ENCODE measurements around the gene GPC6.

Gene GPC6

DNA sequence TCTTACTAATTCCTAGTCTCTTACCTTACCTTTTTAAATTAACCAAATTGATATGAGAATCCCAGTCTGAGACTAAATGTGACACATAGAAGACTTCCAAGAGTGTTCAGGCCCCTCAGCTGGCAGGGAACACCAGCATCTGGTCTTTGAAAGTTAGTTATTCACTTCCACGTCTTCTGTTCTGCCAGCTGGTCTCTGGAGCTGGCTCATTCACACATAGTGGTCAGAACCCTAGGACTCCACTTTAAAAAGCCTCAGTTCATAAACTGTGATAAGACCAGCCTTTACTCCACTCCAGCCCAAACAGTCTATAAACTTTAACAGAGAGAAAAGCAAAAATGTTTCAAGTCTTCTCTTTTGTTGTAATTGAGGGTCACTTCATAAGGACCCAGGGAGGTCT lies 989.9 kb downstream of the GPC6 start:
- no peaks in the 10 kb centered on the region for H3K9me3 Mint-ChIP-seq
- no peaks in the 10 kb centered on the region for H3K4me1 Mint-ChIP-seq
- H3K27me3 Mint-ChIP-seq, result no peaks in the 10 kb centered on the region
- no peak for DNase-seq
- H3K4me3 Mint-ChIP-seq, result no peak overlapping the region
- ATAC-seq, result no peak
- no peak overlapping the region for H3K27ac Mint-ChIP-seq

DNA sequence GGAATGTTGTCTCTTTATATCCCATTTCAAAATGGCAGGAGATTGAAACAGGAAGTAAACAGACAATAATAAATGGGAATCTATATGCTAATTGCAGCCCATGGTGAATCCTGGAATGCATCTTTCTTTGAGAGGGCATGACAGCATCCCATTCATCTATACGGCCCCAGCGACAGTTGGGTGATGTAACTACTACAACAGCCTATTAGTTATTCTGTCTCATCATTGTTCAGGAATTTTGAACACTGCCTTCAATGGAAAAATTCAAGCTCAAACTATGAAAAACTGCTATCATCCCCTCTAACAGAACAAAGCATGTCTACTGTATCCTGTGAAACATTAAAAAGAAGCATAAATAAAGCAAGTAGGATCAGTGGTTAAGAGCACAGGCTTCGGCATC lies 990.8 kb downstream of the GPC6 start:
- no peak overlapping the region for H3K27ac Mint-ChIP-seq
- no peak overlapping the region for H3K4me3 Mint-ChIP-seq
- no peaks in the 10 kb centered on the region for H3K4me1 Mint-ChIP-seq
- ATAC-seq, result no peak
- DNase-seq, result no peak
- H3K9me3 Mint-ChIP-seq, result no peaks in the 10 kb centered on the region
- H3K27me3 Mint-ChIP-seq, result no peaks in the 10 kb centered on the region

DNA sequence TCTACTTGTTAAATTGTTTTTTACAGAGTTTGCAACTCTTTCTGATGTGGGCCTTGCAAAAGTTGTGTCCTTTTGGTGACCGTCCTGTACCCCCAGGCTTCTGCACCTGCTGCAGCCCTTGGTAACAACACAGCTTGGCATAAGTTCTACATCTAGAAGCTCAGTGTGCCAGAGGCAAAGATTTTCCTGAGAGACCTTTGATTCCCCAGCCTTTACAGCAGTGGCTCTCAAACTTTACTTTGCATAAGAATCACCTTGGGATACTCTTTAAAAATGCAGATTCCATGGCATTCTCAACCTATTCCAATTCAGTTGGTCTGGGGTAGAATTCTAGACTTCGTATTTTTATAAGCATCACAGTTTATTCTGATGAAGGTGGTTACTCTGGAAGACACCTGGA lies 991.9 kb downstream of the GPC6 start:
- DNase-seq, result no peak
- no peaks in the 10 kb centered on the region for H3K4me1 Mint-ChIP-seq
- no peak overlapping the region for H3K27ac Mint-ChIP-seq
- no peaks in the 10 kb centered on the region for H3K9me3 Mint-ChIP-seq
- H3K27me3 Mint-ChIP-seq, result no peaks in the 10 kb centered on the region
- ATAC-seq, result no peak
- no peak overlapping the region for H3K4me3 Mint-ChIP-seq

DNA sequence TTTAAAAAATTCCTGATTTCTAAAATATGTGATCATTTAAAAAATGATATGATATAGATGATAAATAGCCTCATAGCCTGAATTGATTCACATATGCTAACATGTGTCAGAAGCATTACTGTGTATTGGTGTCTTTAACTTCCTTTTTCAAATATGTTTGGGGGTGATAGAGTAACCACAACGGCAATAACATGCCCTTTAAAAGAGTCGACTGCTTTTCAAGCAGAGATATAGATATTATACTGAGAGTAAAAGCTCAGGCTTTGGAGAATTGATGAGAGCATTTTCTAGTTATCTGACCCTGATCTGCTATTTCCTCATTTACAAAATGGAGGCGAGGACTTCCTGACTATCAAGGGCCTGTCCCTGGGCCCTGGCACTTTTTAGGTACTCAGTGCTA lies 992.3 kb downstream of the GPC6 start:
- Mint-ChIP-seq H3K9me3 (no peaks in the 10 kb centered on the region), H3K4me1 (no peaks in the 10 kb centered on the region), H3K27ac (no peak overlapping the region), H3K27me3 (no peaks in the 10 kb centered on the region), H3K4me3 (no peak overlapping the region)
- ATAC-seq (no peak), DNase-seq (no peak)

DNA sequence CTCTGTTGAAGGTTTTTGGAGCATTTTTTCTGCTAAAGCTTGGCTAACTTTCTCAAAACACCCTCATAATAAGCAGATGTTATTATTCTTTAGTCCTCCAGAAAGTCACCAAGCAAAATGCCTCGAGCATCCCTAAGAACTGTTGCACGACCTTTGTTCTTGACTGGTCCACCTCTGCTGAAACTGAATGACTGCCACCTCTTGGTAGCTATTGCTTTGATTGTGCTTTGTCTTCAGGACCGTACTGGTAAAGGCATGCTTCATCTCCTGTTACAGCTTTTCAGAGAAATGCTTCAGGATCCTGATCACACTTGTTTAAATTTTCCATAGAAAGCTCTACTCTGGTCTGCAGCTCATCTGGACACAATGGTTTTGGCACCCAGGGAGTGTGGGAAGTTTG lies 998.1 kb downstream of the GPC6 start:
- no peak for DNase-seq
- Mint-ChIP-seq H3K27ac (no peak overlapping the region), H3K4me1 (no peaks in the 10 kb centered on the region), H3K9me3 (no peaks in the 10 kb centered on the region), H3K4me3 (no peak overlapping the region), H3K27me3 (no peaks in the 10 kb centered on the region)
- ATAC-seq, result no peak

DNA sequence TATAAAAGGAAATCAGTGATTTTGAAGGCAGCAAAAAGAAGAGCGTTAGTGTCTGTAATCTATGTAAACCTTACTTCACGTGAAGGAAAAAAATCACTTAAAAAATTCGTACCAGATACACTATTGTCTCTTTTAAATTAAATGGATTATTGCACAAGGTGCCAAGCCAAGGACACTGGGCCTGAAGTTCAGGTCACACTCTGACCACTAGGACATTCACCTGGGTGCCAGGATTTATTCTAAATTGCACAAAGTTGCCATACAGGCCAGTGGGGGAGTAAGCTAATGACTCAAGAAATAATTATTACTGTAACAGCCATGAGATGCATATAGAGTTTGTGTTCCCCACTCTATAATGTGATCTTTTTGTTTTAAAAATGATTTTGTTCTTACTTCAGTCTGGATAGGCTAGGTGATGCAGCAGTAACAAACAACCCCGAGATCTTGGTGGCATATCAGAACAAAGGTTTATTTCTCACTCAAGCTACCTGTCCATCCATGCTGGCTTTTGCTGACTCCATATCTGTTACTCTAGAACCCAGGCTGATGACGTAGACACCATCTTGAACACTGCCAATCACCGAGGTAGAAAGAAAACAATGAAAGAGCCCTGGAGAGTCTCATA lies 1000.8 kb downstream of the GPC6 start:
- Mint-ChIP-seq H3K27me3 (no peaks in the 10 kb centered on the region), H3K4me1 (no peaks in the 10 kb centered on the region), H3K27ac (no peak overlapping the region), H3K4me3 (no peak overlapping the region), H3K9me3 (no peaks in the 10 kb centered on the region)
- ATAC-seq (no peak), DNase-seq (no peak)

DNA sequence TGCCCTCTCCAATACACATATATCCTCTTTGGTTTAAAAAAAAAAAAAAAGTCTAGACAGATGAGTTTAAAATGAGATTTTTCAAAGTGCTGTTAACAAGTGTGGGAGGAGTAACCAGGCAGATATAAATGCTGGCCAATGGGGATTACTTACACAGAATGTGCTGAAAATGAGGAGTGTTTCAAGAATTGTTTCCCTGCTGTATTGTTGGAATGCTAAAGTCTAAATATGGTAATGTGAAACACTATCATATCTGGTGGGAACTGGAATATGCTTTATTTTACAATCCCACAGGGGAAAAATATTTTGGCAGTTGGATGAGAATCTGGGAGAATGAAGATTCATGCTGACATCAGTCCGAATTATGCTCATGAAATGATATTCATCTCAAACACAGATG lies 1002.2 kb downstream of the GPC6 start:
- H3K4me3 Mint-ChIP-seq, result no peak overlapping the region
- no peaks in the 10 kb centered on the region for H3K27me3 Mint-ChIP-seq
- DNase-seq (no peak), ATAC-seq (no peak)
- no peaks in the 10 kb centered on the region for H3K4me1 Mint-ChIP-seq
- H3K9me3 Mint-ChIP-seq, result no peaks in the 10 kb centered on the region
- H3K27ac Mint-ChIP-seq, result no peak overlapping the region

DNA sequence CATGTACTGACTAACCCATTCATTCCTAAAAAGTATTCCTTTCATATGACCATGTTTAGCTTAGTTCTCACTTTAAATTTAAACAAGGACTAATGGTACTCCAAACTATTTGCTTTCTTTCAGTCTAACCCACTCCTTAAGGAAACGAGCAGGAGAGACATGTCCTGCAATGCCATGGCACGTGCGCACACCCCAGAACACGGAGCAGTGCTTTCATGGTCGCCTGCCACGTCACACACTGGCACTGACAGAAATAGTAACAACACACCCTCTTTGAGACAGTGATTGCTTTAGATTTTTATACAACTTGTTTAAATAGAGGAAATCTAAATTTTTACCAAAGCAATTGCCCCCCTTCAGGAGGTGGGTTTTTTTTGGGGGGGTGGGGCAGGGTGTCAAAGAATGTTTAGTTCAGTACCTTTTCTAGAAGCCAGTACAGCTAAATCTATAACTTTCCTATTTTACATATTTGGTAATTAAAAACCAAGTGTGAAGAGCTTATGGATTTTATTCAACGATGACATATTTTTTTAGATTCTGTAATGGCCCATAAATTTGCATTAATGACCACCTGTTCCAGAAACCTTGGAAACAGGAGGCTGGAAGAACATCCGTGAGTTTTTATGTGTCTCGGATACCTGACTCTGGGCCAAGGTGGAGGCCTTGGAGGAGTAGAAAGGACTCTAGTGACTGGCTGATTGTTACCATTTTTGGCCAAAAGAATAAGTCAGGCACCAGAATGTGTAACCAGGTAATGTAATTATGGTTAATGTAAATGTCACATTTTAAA lies 1005.7 kb downstream of the GPC6 start:
- H3K4me3 Mint-ChIP-seq, result no peak overlapping the region
- DNase-seq (no peak), ATAC-seq (no peak)
- no peaks in the 10 kb centered on the region for H3K9me3 Mint-ChIP-seq
- no peak overlapping the region for H3K27ac Mint-ChIP-seq
- no peaks in the 10 kb centered on the region for H3K27me3 Mint-ChIP-seq
- H3K4me1 Mint-ChIP-seq, result peaks cover 13% of the 10 kb centered on the region

DNA sequence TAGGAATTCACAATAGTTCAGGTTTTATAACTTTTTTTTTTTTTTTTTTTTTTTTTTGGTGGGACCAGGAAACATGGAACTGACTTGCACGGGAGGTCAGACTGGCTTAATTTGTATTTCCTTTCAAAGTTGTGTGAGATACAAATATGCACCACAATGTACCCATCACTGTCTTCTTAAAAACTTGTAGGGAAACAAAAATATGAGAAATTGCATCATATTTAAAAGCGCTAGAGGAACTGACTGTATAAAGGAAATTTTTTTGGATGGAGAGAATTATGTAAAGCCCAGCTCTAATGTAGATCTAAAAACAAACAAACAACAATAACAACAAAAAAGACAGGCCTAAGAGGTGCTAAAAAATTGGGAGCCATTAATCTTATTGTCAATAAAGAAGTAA lies 1006.3 kb downstream of the GPC6 start:
- Mint-ChIP-seq H3K27me3 (no peaks in the 10 kb centered on the region), H3K27ac (no peak overlapping the region), H3K9me3 (no peaks in the 10 kb centered on the region), H3K4me1 (peaks cover 19% of the 10 kb centered on the region), H3K4me3 (no peak overlapping the region)
- DNase-seq, result no peak
- no peak for ATAC-seq

DNA sequence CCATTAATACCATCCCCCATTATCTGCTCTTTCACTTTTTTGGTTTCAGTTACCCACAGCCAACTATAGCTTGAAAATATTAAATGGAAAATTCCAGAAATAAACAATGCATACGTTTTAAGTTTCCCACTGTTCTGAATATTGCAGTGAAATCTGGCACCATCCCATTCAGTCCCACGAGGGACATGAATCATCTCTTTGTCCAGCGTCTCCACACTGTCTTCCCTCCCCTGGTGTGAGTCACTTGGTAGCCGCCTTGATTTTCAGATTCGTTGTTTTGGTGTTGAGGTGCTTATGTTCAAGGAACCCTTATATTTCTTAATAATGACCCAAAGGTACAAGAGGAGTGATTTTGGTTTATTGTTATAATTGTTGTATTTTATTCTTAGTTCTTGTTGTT lies 1006.8 kb downstream of the GPC6 start:
- Mint-ChIP-seq H3K27ac (no peak overlapping the region), H3K9me3 (no peaks in the 10 kb centered on the region), H3K4me3 (no peak overlapping the region), H3K27me3 (no peaks in the 10 kb centered on the region), H3K4me1 (peaks cover 24% of the 10 kb centered on the region)
- ATAC-seq (no peak), DNase-seq (no peak)

DNA sequence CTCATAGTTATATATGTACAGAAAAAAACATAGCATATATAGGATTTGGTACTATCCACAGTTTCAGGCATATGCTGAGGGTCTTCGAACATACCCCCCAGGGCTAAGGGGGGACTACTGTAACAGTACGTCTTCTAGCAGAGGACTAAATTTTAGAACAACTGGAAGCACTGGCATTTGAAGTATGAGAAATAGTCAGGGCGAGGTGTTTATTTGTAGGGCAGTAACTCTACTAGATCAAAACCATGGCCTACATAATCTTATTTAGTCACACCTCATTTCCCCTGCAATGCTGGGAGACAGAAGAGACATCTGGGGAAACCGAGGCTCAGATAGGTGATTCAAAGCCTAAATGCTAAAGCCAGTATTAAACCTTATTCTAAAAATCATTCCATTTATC lies 1007.2 kb downstream of the GPC6 start:
- ATAC-seq (no peak), DNase-seq (no peak)
- H3K4me3 Mint-ChIP-seq, result no peak overlapping the region
- no peaks in the 10 kb centered on the region for H3K27me3 Mint-ChIP-seq
- no peak overlapping the region for H3K27ac Mint-ChIP-seq
- H3K9me3 Mint-ChIP-seq, result no peaks in the 10 kb centered on the region
- H3K4me1 Mint-ChIP-seq, result peaks cover 28% of the 10 kb centered on the region

DNA sequence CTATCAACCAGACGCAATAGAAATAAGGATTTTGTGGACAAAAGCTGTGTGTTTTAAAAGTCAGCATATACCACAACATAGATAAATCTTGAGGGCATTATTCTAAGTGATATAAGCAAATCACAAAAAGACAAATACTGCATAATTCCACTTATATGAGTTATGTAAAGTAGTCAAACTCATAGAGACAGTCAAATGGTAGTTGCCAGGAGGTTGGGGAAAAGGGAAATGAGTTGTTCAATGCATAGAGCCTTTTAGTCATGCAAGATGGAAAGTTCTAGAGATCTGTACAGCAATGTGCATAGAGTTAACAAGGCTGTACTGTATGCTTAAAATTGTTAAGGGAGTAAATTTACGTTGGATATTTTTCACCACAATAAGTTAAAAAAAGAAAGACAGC lies 1008.1 kb downstream of the GPC6 start:
- no peak overlapping the region for H3K4me3 Mint-ChIP-seq
- DNase-seq (no peak), ATAC-seq (no peak)
- peaks cover 37% of the 10 kb centered on the region for H3K4me1 Mint-ChIP-seq
- H3K9me3 Mint-ChIP-seq, result no peaks in the 10 kb centered on the region
- H3K27ac Mint-ChIP-seq, result no peak overlapping the region
- no peaks in the 10 kb centered on the region for H3K27me3 Mint-ChIP-seq

DNA sequence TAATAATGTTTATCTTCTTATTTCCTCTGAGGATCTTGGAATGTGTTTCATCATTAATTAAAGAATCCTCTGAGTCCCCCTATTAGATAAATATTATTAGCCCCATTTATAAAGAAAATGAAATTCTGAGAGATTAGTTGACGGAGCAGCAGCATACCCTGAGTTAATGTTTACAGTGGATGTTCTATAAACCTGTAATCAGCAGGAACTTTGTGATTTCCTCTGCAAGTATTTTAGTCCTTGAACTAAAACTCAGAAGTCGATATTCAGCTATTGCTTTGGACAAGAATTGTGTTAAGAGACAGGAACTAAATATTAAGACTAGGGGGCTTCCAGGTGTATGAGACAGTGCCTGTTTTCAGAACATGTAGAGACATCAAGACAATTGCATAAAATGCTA lies 1009.5 kb downstream of the GPC6 start:
- DNase-seq (no peak), ATAC-seq (no peak)
- Mint-ChIP-seq H3K9me3 (no peaks in the 10 kb centered on the region), H3K4me1 (peaks cover 40% of the 10 kb centered on the region), H3K27me3 (no peaks in the 10 kb centered on the region), H3K27ac (no peak overlapping the region), H3K4me3 (peak overlapping the region; percentile 11 to 62)

DNA sequence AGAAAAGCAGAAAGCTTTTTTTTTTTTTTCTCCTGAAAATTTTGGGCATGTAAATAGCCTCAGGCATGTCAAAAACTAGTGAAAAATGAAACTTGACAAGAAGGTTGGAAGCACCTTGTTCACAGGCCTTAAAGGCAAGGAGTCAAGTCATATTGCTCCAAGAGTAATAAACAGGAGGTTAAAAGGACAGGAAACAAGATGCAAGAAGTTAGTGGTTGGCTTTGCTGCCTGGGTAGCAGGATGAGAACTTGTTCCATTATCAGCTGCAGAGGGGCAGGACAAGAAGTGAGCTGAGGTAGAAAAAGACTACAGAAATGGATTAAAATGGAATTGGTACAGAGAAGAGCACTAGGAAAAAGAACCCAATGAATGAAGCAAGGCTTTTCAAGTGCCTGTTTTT lies 1010.3 kb downstream of the GPC6 start:
- Mint-ChIP-seq H3K9me3 (no peaks in the 10 kb centered on the region), H3K27me3 (no peaks in the 10 kb centered on the region), H3K27ac (peak overlapping the region; percentile 22 to 29), H3K4me1 (peaks cover 40% of the 10 kb centered on the region), H3K4me3 (peak overlapping the region in 1 of 2 donors; percentile 7)
- ATAC-seq, result peak; percentile 82
- DNase-seq, result peak in 1 of 2 donors; percentile 18

DNA sequence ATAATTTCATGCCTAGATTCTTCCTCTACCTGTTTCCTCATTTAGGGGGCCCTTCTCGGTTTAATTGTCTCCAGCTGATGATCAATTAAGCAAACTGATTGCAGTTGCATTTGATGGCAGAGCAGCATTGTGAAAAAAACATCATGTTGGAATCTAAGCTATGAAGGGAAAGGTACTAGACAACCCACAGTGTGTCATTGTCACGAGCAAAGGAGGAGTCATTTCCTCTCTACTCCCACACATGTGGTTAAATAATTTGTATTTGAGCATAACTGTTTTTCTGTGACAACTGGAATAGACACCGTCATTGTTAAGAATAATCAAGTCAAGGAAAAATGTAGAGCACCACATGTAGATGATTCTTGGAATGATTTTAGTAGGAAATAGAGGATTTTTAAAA lies 1012.5 kb downstream of the GPC6 start:
- DNase-seq (peak; percentile 15 to 16), ATAC-seq (peak; percentile 86)
- H3K4me1 Mint-ChIP-seq, result peaks cover 40% of the 10 kb centered on the region
- H3K4me3 Mint-ChIP-seq, result peak overlapping the region in 1 of 2 donors; percentile 38
- H3K27ac Mint-ChIP-seq, result peak overlapping the region in 1 of 2 donors; percentile 45
- H3K27me3 Mint-ChIP-seq, result no peaks in the 10 kb centered on the region
- H3K9me3 Mint-ChIP-seq, result no peaks in the 10 kb centered on the region

DNA sequence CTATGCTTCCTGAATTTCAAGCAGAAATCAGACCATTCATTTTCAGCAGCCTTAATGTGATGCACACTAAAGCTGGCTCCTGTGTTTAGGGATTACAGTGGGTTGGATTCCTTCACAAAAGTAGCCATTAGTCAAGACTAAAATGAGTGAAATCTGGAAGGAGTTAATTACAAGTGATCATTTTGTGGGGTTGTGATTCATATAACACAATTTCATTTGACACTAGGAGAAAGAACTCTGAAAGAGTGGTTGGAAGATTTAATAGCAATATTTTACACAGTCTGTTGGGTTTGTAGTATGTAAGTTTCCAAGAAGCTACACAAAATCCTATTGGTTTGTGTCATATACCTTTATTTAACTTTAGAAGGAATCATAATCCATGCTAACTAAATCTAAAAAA lies 1015.9 kb downstream of the GPC6 start:
- DNase-seq (no peak), ATAC-seq (peak; percentile 37)
- Mint-ChIP-seq H3K27ac (no peak overlapping the region), H3K4me3 (no peak overlapping the region), H3K27me3 (no peaks in the 10 kb centered on the region), H3K9me3 (no peaks in the 10 kb centered on the region), H3K4me1 (peaks cover 25% of the 10 kb centered on the region)

DNA sequence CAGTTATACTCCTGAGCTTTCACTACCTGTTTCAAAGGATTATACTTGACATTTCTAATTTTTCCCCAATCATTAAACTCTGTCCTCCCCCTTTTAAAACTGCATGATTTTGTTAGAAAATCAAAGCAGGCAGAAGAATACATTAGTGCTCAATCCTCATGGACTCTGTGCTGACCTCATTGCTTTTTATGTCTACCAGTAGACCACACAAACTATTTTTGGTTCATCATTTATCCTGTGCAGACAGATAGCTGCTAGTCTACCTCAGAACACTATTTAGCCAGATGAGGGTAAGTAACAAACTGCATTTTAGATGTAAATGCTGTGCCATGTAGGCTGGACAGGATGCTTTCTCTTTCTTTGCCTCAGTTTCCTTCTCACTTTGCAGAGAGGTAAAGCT lies 1016.9 kb downstream of the GPC6 start:
- DNase-seq, result no peak
- no peak overlapping the region for H3K4me3 Mint-ChIP-seq
- no peaks in the 10 kb centered on the region for H3K9me3 Mint-ChIP-seq
- ATAC-seq, result no peak
- no peak overlapping the region for H3K27ac Mint-ChIP-seq
- H3K4me1 Mint-ChIP-seq, result peaks cover 20% of the 10 kb centered on the region
- no peaks in the 10 kb centered on the region for H3K27me3 Mint-ChIP-seq

Measured in stimulated activated naive CD8-positive, alpha-beta T cell treated with anti-CD3 and anti-CD28 coated beads, Interleukin-15, amount 100 ng/mL, for 72 hours (primary cell).